SK-N-MC (cell line): ENCODE data around the gene OBSCN.
"Not testable (repeated sequence)": the region's sequence is repeated elsewhere in the genome, so short reads cannot be mapped to it uniquely, and the experiment has no call there.

Experiments used
- DNase-seq: peaks from one replicate; pipeline ENCODE4 v3.0.0-alpha.2; 2011; ENCODE audit warnings: low read depth, low spot score
- H3K27ac ChIP-seq: fragments of 200-600 bp; sonication (generic); 2 replicates; pipeline ENCODE4 v1.5.1; 2016; ENCODE audit warnings: mixed run types
- H3K36me3 ChIP-seq: fragments of 200-600 bp; sonication (generic); 2 replicates; pipeline ENCODE4 v1.6.1; 2017; ENCODE audit warnings: antibody characterized with exemption, low read length, mixed read lengths; ENCODE audit not compliant: insufficient read depth
- H3K4me3 ChIP-seq: fragments of 200-600 bp; sonication (generic); 2 replicates; pipeline ENCODE4 v1.5.1; 2016
- H3K9ac ChIP-seq: fragments of 200-600 bp; sonication (generic); 2 replicates; pipeline ENCODE4 v1.8.0; 2017; ENCODE audit warnings: mixed run types, mixed read lengths; ENCODE audit not compliant: insufficient read length
- H3K9me3 ChIP-seq: fragments of 200-600 bp; sonication (generic); 2 replicates; pipeline ENCODE4 v1.6.1; 2017; ENCODE audit warnings: low read depth, mild to moderate bottlenecking, antibody characterized with exemption, low read length, moderate library complexity, mixed read lengths
- EZH2 ChIP-seq: fragments of 200-600 bp; sonication (generic); IDR thresholded peaks from one replicate; pipeline ENCODE4 v1.6.1; 2017; ENCODE audit warnings: antibody characterized with exemption
- FOXP2 ChIP-seq: optimal IDR thresholded peaks from 2 replicates; pipeline ENCODE3; 2011; ENCODE audit warnings: mild to moderate bottlenecking, moderate library complexity; ENCODE audit not compliant: insufficient read depth; ENCODE audit errors: extremely low read length, control extremely low read depth
- POLR2AphosphoS5 ChIP-seq: IDR thresholded peaks from 2 replicates; pipeline ENCODE4 v1.6.1; 2012; ENCODE audit warnings: mild to moderate bottlenecking, low read depth, low read length, borderline replicate concordance

The OBSCN gene

GRCh38 chr1:228215663-228216116 lies 7.8 kb downstream of the OBSCN start:
- TF ChIP-seq POLR2AphosphoS5 (no peak), FOXP2 (no peak)
- H3K4me3 ChIP-seq, result no peak overlapping the region
- DNase-seq, result no peak
- H3K27ac ChIP-seq, result no peak overlapping the region
- H3K9me3 ChIP-seq, result no peaks in the 10 kb centered on the region
- H3K36me3 ChIP-seq, result no peaks in the 10 kb centered on the region; the same call in 1 of the 2 replicates
- no peak overlapping the region for H3K9ac ChIP-seq

GRCh38 chr1:228216371-228217320 lies 8.8 kb downstream of the OBSCN start:
- Histone ChIP-seq H3K9ac (no peak overlapping the region), H3K9me3 (no peaks in the 10 kb centered on the region), H3K27ac (no peak overlapping the region), H3K36me3 (no peaks in the 10 kb centered on the region; the same call in 1 of the 2 replicates), H3K4me3 (no peak overlapping the region)
- no peak for DNase-seq
- TF ChIP-seq EZH2, result no peak
- TF ChIP-seq POLR2AphosphoS5, result no peak
- no peak for TF ChIP-seq FOXP2

- no peak for DNase-seq
- peak overlapping the region; percentile 45; the same call in 1 of the 2 replicates for H3K27ac ChIP-seq
- H3K4me3 ChIP-seq, result no peak overlapping the region
- H3K9me3 ChIP-seq, result no peaks in the 10 kb centered on the region
- no peak for TF ChIP-seq POLR2AphosphoS5
- no peak for TF ChIP-seq EZH2
- TF ChIP-seq FOXP2, result no peak
- no peaks in the 10 kb centered on the region; the same call in 1 of the 2 replicates for H3K36me3 ChIP-seq
- peak overlapping the region; percentile 12 for H3K9ac ChIP-seq
These were observed 9.9 kb downstream of the OBSCN start for GRCh38 chr1:228217551-228218344.

- TF ChIP-seq POLR2AphosphoS5 (no peak), EZH2 (no peak), FOXP2 (no peak)
- H3K9me3 ChIP-seq, result no peaks in the 10 kb centered on the region
- no peak for DNase-seq
- no peaks in the 10 kb centered on the region; the same call in 1 of the 2 replicates for H3K36me3 ChIP-seq
- H3K27ac ChIP-seq, result no peak overlapping the region
- H3K4me3 ChIP-seq, result no peak overlapping the region
- no peak overlapping the region for H3K9ac ChIP-seq
These were observed 10.8 kb downstream of the OBSCN start for GRCh38 chr1:228218513-228219244.

GRCh38 chr1:228219245-228219961 lies 11.6 kb downstream of the OBSCN start:
- no peak overlapping the region for H3K4me3 ChIP-seq
- no peak overlapping the region for H3K27ac ChIP-seq
- no peaks in the 10 kb centered on the region for H3K9me3 ChIP-seq
- H3K36me3 ChIP-seq, result peaks cover 4% of the 10 kb centered on the region; the same call in 1 of the 2 replicates
- TF ChIP-seq EZH2 (no peak), FOXP2 (no peak), POLR2AphosphoS5 (no peak)
- no peak for DNase-seq
- H3K9ac ChIP-seq, result no peak overlapping the region

GRCh38 chr1:228219962-228220780 lies 12.3 kb downstream of the OBSCN start:
- H3K36me3 ChIP-seq, result peaks cover 12% of the 10 kb centered on the region
- no peak for TF ChIP-seq EZH2
- TF ChIP-seq FOXP2, result no peak
- no peak for TF ChIP-seq POLR2AphosphoS5
- H3K4me3 ChIP-seq, result no peak overlapping the region
- H3K27ac ChIP-seq, result no peak overlapping the region
- no peaks in the 10 kb centered on the region for H3K9me3 ChIP-seq
- H3K9ac ChIP-seq, result no peak overlapping the region
- DNase-seq, result no peak

GRCh38 chr1:228221097-228221496 lies 13.3 kb downstream of the OBSCN start:
- not testable (repeated sequence) for H3K9ac ChIP-seq, DNase-seq, H3K27ac ChIP-seq, H3K9me3 ChIP-seq, H3K4me3 ChIP-seq
- peaks cover 21% of the 10 kb centered on the region for H3K36me3 ChIP-seq
